HCT116 (cell line): ENCODE results near the gene IGSF21. TPM values are rescaled to one million over a fixed set of nuclear protein-coding genes. Genes with fewer than 3 reads are reported as not detected.

Experiments used
- ATAC-seq: fragments of 200-7000 bp; cut with Tn5 transposase; 2 replicates; pipeline ENCODE4 v1.9.1; 2020; ENCODE audit warnings: mild to moderate bottlenecking, moderate library complexity
- BruUV-seq: library from RNA; stranded (reverse); fragments of 400-500 nt; replicated peaks from 2 replicates; lab custom pipeline; 2021; lab: Mats Ljungman, UMichigan
- CTCF ChIA-PET: fragments of 300-600 bp; sonication (Branson Sonifier 250); formaldehyde crosslinking; loops from one replicate; lab custom pipeline; 2021; ENCODE audit warnings: antibody characterized with exemption; lab: Charles Lee
- POLR2A ChIA-PET: fragments of 300-600, 350-600 bp; sonication (Branson Sonifier 250); formaldehyde crosslinking; loops from one replicate; lab custom pipeline; 2021; ENCODE audit warnings: antibody characterized with exemption; lab: Charles Lee
- RAD21 ChIA-PET, 2 experiments: fragments of 300-600 bp; sonication (Branson Sonifier 250); formaldehyde crosslinking; loops; one replicate each; lab custom pipeline; 2023; ENCODE audit warnings: low total read pairs in 2 of 2; ENCODE audit not compliant: uncharacterized antibody in 2 of 2, unreplicated experiment in 2 of 2, low non-redundant PET in 1 of 2; lab: Charles Lee
- DNase-seq: peaks from one replicate; pipeline ENCODE4 v3.0.0-alpha.2; 2010; ENCODE audit warnings: low read depth, low spot score
- H2AFZ ChIP-seq: fragments of 200-600 bp; shearing (Covaris generic), sonication (generic); 2 replicates; pipeline ENCODE4 v1.6.1; 2017; ENCODE audit warnings: low read depth, mixed run types, mixed read lengths, antibody characterized with exemption, low read length; ENCODE audit not compliant: poor library complexity, severe bottlenecking
- H3K27ac ChIP-seq: 2 replicates; pipeline ENCODE4 v1.5.1; 2012; ENCODE audit warnings: low read depth, low read length
- H3K27me3 ChIP-seq: fragments of 200-600 bp; sonication (generic); 2 replicates; pipeline ENCODE4 v1.6.1; 2016; ENCODE audit warnings: mixed run types, low read length, mixed read lengths; ENCODE audit not compliant: insufficient read depth
- H3K36me3 ChIP-seq, 2 experiments: fragments of 200-500 bp in 1 of 2; fragments of 200-600 bp in 1 of 2; sonication (Bioruptor generic) in 1 of 2; sonication (generic) in 1 of 2; 2 replicates each; pipeline versions ENCODE4 v1.5.1 to v1.6.1; 2014 to 2016; ENCODE audit warnings: low read length in 2 of 2, inconsistent platforms in 1 of 2, mixed read lengths in 1 of 2, mixed run types in 1 of 2; ENCODE audit not compliant: insufficient read depth in 2 of 2, control insufficient read depth in 1 of 2
- H3K4me1 ChIP-seq, 2 experiments: fragments of 200-600 bp in 1 of 2; sonication (generic) in 1 of 2; 2 replicates each; pipeline versions ENCODE4 v1.5.1 to v1.6.1; 2012 to 2017; ENCODE audit warnings: low read length in 2 of 2, inconsistent platforms in 1 of 2, mild to moderate bottlenecking in 1 of 2, mixed read lengths in 1 of 2, mixed run types in 1 of 2, moderate library complexity in 1 of 2; ENCODE audit not compliant: insufficient read depth in 2 of 2, control insufficient read depth in 1 of 2
- H3K4me2 ChIP-seq: fragments of 200-600 bp; sonication (generic); 2 replicates; pipeline ENCODE4 v1.6.1; 2017; ENCODE audit warnings: mixed run types, low read length, mixed read lengths
- H3K4me3 ChIP-seq, 2 experiments: fragments of 200-600 bp in 1 of 2; sonication (generic) in 1 of 2; replicated peaks in 1 of 2; 2 replicates each; pipeline ENCODE4 v1.5.1; 2011 to 2016; ENCODE audit warnings: low read length in 2 of 2, control low read depth in 1 of 2, low read depth in 1 of 2, mild to moderate bottlenecking in 1 of 2, mixed read lengths in 1 of 2, mixed run types in 1 of 2
- H3K79me2 ChIP-seq: fragments of 200-600 bp; sonication (generic); 2 replicates; pipeline ENCODE4 v1.6.1; 2017; ENCODE audit warnings: mild to moderate bottlenecking, mixed run types, low read length, moderate library complexity, mixed read lengths; ENCODE audit not compliant: insufficient read depth
- H3K9ac ChIP-seq: fragments of 200-600 bp; sonication (generic); 2 replicates; pipeline ENCODE4 v1.6.1; 2016; ENCODE audit warnings: low read length, mixed read lengths
- H3K9me2 ChIP-seq: fragments of 200-600 bp; sonication (generic), shearing (Covaris generic); 2 replicates; pipeline ENCODE4 v1.6.1; 2017; ENCODE audit warnings: mixed run types, mild to moderate bottlenecking, moderate library complexity; ENCODE audit not compliant: insufficient read depth
- H3K9me3 ChIP-seq, 2 experiments: fragments of 200-500 bp in 1 of 2; fragments of 200-600 bp in 1 of 2; sonication (Bioruptor generic) in 1 of 2; sonication (generic) in 1 of 2; 2 replicates each; pipeline ENCODE4 v1.6.1; 2014 to 2017; ENCODE audit warnings: low read length in 2 of 2, mixed read lengths in 2 of 2, inconsistent platforms in 1 of 2, low read depth in 1 of 2, mild to moderate bottlenecking in 1 of 2, mixed run types in 1 of 2, moderate library complexity in 1 of 2; ENCODE audit not compliant: control insufficient read depth in 1 of 2, insufficient read depth in 1 of 2
- H4K20me1 ChIP-seq: fragments of 200-600 bp; sonication (generic), shearing (Covaris generic); 2 replicates; pipeline ENCODE4 v1.6.1; 2017; ENCODE audit warnings: mixed run types, mild to moderate bottlenecking, moderate library complexity; ENCODE audit not compliant: insufficient read depth
- ATF3 ChIP-seq: IDR thresholded peaks from 2 replicates; pipeline ENCODE4 v1.6.1; 2012
- CBX3 ChIP-seq: IDR thresholded peaks from 2 replicates; pipeline ENCODE4 v1.6.1; 2012; ENCODE audit warnings: low read depth
- CEBPB ChIP-seq: IDR thresholded peaks from 2 replicates; pipeline ENCODE4 v1.6.1; 2012; ENCODE audit warnings: low read depth
- CTCF ChIP-seq, 3 experiments: fragments of 200-600 bp in 1 of 3; sonication (generic) in 1 of 3; IDR thresholded peaks in 2 of 3; conservative IDR thresholded peaks in 1 of 3; 2 replicates each; pipeline ENCODE4 v1.5.1; 2012 to 2017; ENCODE audit warnings: low read depth in 2 of 3, low read length in 2 of 3, antibody characterized with exemption in 1 of 3, borderline replicate concordance in 1 of 3, control low read depth in 1 of 3, mild to moderate bottlenecking in 1 of 3, mixed read lengths in 1 of 3, mixed run types in 1 of 3, moderate library complexity in 1 of 3; ENCODE audit not compliant: insufficient read depth in 1 of 3
- ELF1 ChIP-seq: IDR thresholded peaks from 2 replicates; pipeline ENCODE4 v1.6.1; 2012; ENCODE audit warnings: low read depth, borderline replicate concordance
- EZH2 ChIP-seq: fragments of 200-600 bp; sonication (generic); IDR thresholded peaks from 2 replicates; pipeline ENCODE4 v1.6.1; 2017; ENCODE audit warnings: antibody characterized with exemption, mixed run types
- EZH2phosphoT487 ChIP-seq: fragments of 200-600 bp; IDR thresholded peaks from 2 replicates; pipeline ENCODE4 v1.6.1; 2018; ENCODE audit warnings: antibody characterized with exemption, borderline replicate concordance
- FOSL1 ChIP-seq: IDR thresholded peaks from 2 replicates; pipeline ENCODE4 v1.6.1; 2012; ENCODE audit warnings: low read depth
- MAX ChIP-seq: IDR thresholded peaks from 2 replicates; pipeline ENCODE4 v1.6.1; 2012
- RAD21 ChIP-seq: IDR thresholded peaks from 2 replicates; pipeline ENCODE4 v1.6.1; 2012; ENCODE audit warnings: low read depth, mild to moderate bottlenecking
- SIN3A ChIP-seq: IDR thresholded peaks from 2 replicates; pipeline ENCODE4 v1.6.1; 2012; ENCODE audit warnings: low read depth
- SP1 ChIP-seq: IDR thresholded peaks from 2 replicates; pipeline ENCODE4 v1.6.1; 2012; ENCODE audit warnings: low read depth
- SRF ChIP-seq: IDR thresholded peaks from 2 replicates; pipeline ENCODE4 v1.6.1; 2012; ENCODE audit warnings: low read depth
- TCF7L2 ChIP-seq: IDR thresholded peaks from 2 replicates; pipeline ENCODE4 v1.7.0; 2011; ENCODE audit warnings: borderline replicate concordance, inconsistent platforms; ENCODE audit not compliant: insufficient read depth, insufficient read length; ENCODE audit errors: extremely low read depth
- YY1 ChIP-seq: IDR thresholded peaks from 2 replicates; pipeline ENCODE4 v1.6.1; 2011; ENCODE audit warnings: low read length, low read depth, moderate library complexity, mild to moderate bottlenecking; ENCODE audit not compliant: insufficient replicate concordance; ENCODE audit errors: extremely low read depth
- ZBTB33 ChIP-seq: IDR thresholded peaks from 2 replicates; pipeline ENCODE4 v1.6.1; 2011; ENCODE audit warnings: mild to moderate bottlenecking, low read length, moderate library complexity; ENCODE audit not compliant: insufficient replicate concordance; ENCODE audit errors: extremely low read depth
- ZFX ChIP-seq: fragments of 450-650 bp; IDR thresholded peaks from 2 replicates; pipeline ENCODE4 v1.6.1; 2017
- ZNF274 ChIP-seq: fragments of 200-500 bp; sonication (Bioruptor generic); IDR thresholded peaks from 2 replicates; pipeline ENCODE4 v1.6.1; 2014; ENCODE audit warnings: mild to moderate bottlenecking, low read depth, low read length, inconsistent platforms
- intact Hi-C: fragments of 100-400 bp; cut with micrococcal nuclease; formaldehyde crosslinking; loops from 2 replicates; pipeline ENCODE4 v1.10.0; 2022
- total RNA-seq: library from RNA; stranded (reverse); gene quantifications from one replicate; pipeline ENCODE4 v1.2.1, GENCODE V29; 2021; ENCODE audit not compliant: unreplicated experiment

IGSF21 gene
- total RNA-seq, 1 experiment from 2014 or later: not detected

GRCh38 chr1:18123467-18123992, 15.9 kb downstream of the IGSF21 start (continued):
- TF ChIP-seq ZBTB33: no peak

GRCh38 chr1:18124977-18125376, 17.4 kb downstream of the IGSF21 start:
- H3K9me3 ChIP-seq: no peaks in the 10 kb centered on the region
- no peak overlapping the region for H3K9ac ChIP-seq
- DNase-seq: no peak
- peaks cover 24% of the 10 kb centered on the region for H3K27me3 ChIP-seq
- H4K20me1 ChIP-seq: no peaks in the 10 kb centered on the region
- RAD21 ChIA-PET: no interaction called here
- no peak overlapping the region for H2AFZ ChIP-seq
- H3K9me2 ChIP-seq: no peaks in the 10 kb centered on the region
- TF ChIP-seq YY1 (no peak), FOSL1 (no peak), CBX3 (no peak), EZH2 (no peak), ZBTB33 (no peak), SP1 (no peak), ELF1 (no peak), ZNF274 (no peak), RAD21 (no peak), SRF (no peak), CEBPB (no peak), SIN3A (no peak), EZH2phosphoT487 (no peak), CTCF (IDR thresholded peaks at IDR 0.05 in 2 of 3, conservative IDR thresholded peaks at IDR 0.05 in 1 of 3; ENCODE audit: borderline replicate concordance in 1 of 3, insufficient read depth in 1 of 3, low read depth in 2 of 3, low read length in 2 of 3) (no peak), ZFX (no peak), ATF3 (no peak), TCF7L2 (no peak), MAX (no peak)
- no peaks in the 10 kb centered on the region for H3K79me2 ChIP-seq
- ATAC-seq: no peak
- no peaks in the 10 kb centered on the region for H3K36me3 ChIP-seq
- H3K4me2 ChIP-seq: no peak overlapping the region
- intact Hi-C loops: no loop called here
- POLR2A ChIA-PET: no interaction called here
- no peak overlapping the region for H3K27ac ChIP-seq
- no TSS peak for BruUV-seq
- H3K4me1 ChIP-seq: no peaks in the 10 kb centered on the region
- CTCF ChIA-PET: no interaction called here
- no peak overlapping the region for H3K4me3 ChIP-seq
